ENCODE measurements around the gene PLA2G4F. TPM values are rescaled to one million over a fixed set of nuclear protein-coding genes. Genes with fewer than 3 reads are reported as not detected.

PLA2G4F gene
- total RNA-seq, 2 experiments from 2014 or later: not detected

DNA sequence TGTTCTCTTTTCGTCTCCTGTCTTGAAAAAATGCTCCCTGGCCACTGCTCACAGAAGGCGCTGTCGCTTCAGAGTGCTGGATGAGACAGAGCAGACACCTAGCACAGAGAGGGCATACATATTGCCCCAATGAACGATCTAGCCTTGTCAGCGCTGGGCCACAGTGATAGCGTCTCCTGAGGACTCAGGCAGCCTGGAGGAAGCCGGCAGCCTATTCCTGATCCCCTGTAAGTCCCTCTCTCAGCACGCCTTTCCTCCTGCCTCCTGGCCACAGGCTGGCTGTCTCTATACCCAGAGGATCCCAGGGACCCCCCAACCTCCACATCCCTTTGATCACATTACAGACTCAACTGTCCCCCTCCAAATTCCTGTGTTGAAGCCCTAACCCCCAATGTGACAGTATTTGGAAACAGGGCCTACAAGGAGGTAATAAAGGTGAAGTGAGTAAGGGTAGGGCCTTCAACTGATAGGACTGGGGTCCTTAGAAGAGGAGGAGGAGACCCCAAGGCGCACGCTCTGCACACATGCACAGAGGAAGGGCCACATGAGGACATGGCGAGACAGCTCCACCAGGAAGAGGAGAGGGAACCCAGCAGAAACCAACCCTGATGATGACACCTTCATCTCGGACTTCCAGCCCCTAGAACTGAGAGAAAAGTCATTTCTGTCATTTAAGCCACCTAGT lies 7.5 kb downstream of the PLA2G4F start:
- CTCF ChIA-PET: no interaction called here

DNA sequence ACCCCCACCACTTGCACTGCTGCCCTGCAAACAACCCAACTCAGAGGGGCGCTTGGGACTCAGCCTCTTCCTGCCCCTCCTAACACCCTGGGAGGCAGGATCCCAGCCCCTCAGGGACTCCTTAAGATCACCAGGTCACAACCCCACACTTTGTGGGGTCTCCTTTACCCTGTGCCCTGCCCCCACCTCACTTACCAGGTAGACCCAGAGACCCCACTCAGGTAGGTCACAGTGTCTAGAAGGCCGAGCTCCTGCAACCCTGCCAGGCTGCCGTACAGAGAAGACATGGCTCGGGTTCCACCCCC lies 9.1 kb downstream of the PLA2G4F start:
- Mint-ChIP-seq H3K4me1 (ENCODE audit: low read depth) (no peaks in the 10 kb centered on the region), H3K9me3 (no peaks in the 10 kb centered on the region), H3K27ac (no peak overlapping the region), H3K36me3 (ENCODE audit: low read depth) (no peaks in the 10 kb centered on the region), H3K4me3 (no peak overlapping the region), H3K27me3 (peaks cover 6% of the 10 kb centered on the region)
- intact Hi-C loops (cut with DNase I, micrococcal nuclease): no loop called here
- H3K4me1 ChIP-seq (ENCODE audit: insufficient read depth, low read length): no peaks in the 10 kb centered on the region
- POLR2A ChIA-PET: no interaction called here
- no peaks in the 10 kb centered on the region for H3K9me3 ChIP-seq (ENCODE audit: control insufficient read depth in 1 of 2, insufficient read depth in 1 of 2, low read length in 2 of 2)
- no peak for DNase-seq
- ATAC-seq (ENCODE audit: poor library complexity): no peak
- CTCF ChIA-PET: no interaction called here
- TF ChIP-seq, protein P1, sequence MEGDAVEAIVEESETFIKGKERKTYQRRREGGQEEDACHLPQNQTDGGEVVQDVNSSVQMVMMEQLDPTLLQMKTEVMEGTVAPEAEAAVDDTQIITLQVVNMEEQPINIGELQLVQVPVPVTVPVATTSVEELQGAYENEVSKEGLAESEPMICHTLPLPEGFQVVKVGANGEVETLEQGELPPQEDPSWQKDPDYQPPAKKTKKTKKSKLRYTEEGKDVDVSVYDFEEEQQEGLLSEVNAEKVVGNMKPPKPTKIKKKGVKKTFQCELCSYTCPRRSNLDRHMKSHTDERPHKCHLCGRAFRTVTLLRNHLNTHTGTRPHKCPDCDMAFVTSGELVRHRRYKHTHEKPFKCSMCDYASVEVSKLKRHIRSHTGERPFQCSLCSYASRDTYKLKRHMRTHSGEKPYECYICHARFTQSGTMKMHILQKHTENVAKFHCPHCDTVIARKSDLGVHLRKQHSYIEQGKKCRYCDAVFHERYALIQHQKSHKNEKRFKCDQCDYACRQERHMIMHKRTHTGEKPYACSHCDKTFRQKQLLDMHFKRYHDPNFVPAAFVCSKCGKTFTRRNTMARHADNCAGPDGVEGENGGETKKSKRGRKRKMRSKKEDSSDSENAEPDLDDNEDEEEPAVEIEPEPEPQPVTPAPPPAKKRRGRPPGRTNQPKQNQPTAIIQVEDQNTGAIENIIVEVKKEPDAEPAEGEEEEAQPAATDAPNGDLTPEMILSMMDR (IDR thresholded peaks at IDR 0.05): no peak
- no peaks in the 10 kb centered on the region for H3K36me3 ChIP-seq (ENCODE audit: insufficient read depth, low read length)
- H3K27me3 ChIP-seq (ENCODE audit: control insufficient read depth in 1 of 2, insufficient read depth in 2 of 2, low read length in 2 of 2): no peaks in the 10 kb centered on the region
- no peak overlapping the region for H3K27ac ChIP-seq (ENCODE audit: low read depth in 1 of 2, low read length in 2 of 2)
- no peak overlapping the region for H3K4me3 ChIP-seq (ENCODE audit: low read length)

More for the DNA sequence above, 7.5 kb downstream of the PLA2G4F start:
- Histone ChIP-seq H3K27me3 (ENCODE audit: control insufficient read depth in 1 of 2, insufficient read depth in 2 of 2, low read length in 2 of 2) (no peaks in the 10 kb centered on the region), H3K27ac (ENCODE audit: low read depth in 1 of 2, low read length in 2 of 2) (no peak overlapping the region), H3K4me1 (ENCODE audit: insufficient read depth, low read length) (no peaks in the 10 kb centered on the region), H3K9me3 (ENCODE audit: control insufficient read depth in 1 of 2, insufficient read depth in 1 of 2, low read length in 2 of 2) (no peaks in the 10 kb centered on the region), H3K36me3 (ENCODE audit: insufficient read depth, low read length) (no peaks in the 10 kb centered on the region), H3K4me3 (ENCODE audit: low read length) (no peak overlapping the region)
- no peaks in the 10 kb centered on the region for H3K9me3 Mint-ChIP-seq
- intact Hi-C loops (cut with DNase I, micrococcal nuclease): no loop called here
- TF ChIP-seq, protein P1 (IDR thresholded peaks at IDR 0.05): no peak
- H3K27me3 Mint-ChIP-seq: peaks cover 6% of the 10 kb centered on the region
- H3K4me3 Mint-ChIP-seq: no peak overlapping the region
- DNase-seq: no peak
- POLR2A ChIA-PET: interaction anchor here (0.6 kb wide), 1 partner anchor 535 kb away, joined by 3 read pairs; no protein-coding TSS in a partner anchor
- H3K27ac Mint-ChIP-seq: no peak overlapping the region
- no peaks in the 10 kb centered on the region for H3K36me3 Mint-ChIP-seq (ENCODE audit: low read depth)
- ATAC-seq (ENCODE audit: poor library complexity): no peak
- no peaks in the 10 kb centered on the region for H3K4me1 Mint-ChIP-seq (ENCODE audit: low read depth)

DNA sequence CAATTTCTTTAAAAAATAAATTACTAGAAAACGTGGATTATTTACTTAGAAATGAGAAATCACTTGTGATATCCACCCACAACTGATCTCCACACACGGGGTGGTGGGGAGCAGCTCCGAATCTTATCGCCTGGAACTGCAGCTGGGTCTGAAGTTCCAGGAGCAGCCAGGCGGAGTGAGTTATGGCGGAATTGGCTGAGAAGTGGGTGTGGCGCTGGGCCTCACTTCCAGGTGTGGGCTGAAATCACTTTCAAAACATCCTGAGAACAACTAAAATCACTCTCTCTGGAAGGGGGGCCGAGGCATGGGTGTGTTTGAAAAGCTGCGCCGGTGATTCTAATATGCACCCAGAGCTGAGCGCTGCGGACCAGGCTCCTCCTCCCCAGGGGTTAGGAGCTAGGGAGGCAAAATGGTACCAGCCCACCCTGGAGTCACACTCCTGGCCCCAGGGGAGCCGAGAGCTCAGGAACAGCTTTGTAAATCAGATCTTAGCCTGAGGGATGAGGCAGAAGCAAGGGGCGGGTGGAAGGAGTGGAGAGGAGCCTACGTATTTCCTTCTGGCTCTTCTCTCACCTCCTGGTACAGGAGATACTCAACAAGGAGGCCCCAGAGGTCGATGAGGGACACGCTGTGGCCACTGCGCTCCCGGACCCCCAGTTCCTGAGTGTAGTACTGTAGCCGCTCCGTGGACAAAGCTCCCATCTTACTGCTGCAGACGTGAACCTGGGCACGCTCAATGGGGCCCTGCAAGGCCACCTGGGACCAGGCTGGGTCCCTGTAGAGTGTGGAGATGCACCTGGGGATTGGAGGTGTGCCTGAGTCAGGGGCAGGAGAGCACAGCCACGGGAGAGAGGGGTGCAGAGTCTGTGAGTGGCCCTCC lies 9.6 kb downstream of the PLA2G4F start:
- Histone ChIP-seq H3K36me3 (ENCODE audit: insufficient read depth, low read length) (no peaks in the 10 kb centered on the region), H3K4me3 (ENCODE audit: low read length) (no peak overlapping the region), H3K27me3 (ENCODE audit: control insufficient read depth in 1 of 2, insufficient read depth in 2 of 2, low read length in 2 of 2) (no peaks in the 10 kb centered on the region), H3K27ac (ENCODE audit: low read depth in 1 of 2, low read length in 2 of 2) (no peak overlapping the region), H3K9me3 (ENCODE audit: control insufficient read depth in 1 of 2, insufficient read depth in 1 of 2, low read length in 2 of 2) (no peaks in the 10 kb centered on the region), H3K4me1 (ENCODE audit: insufficient read depth, low read length) (no peaks in the 10 kb centered on the region)
- DNase-seq (no peak), ATAC-seq (ENCODE audit: poor library complexity) (no peak)
- CTCF ChIA-PET: no interaction called here
- peaks cover 6% of the 10 kb centered on the region for H3K27me3 Mint-ChIP-seq
- no peak overlapping the region for H3K27ac Mint-ChIP-seq
- TF ChIP-seq, protein P1 (IDR thresholded peaks at IDR 0.05): no peak
- no peaks in the 10 kb centered on the region for H3K4me1 Mint-ChIP-seq (ENCODE audit: low read depth)
- H3K36me3 Mint-ChIP-seq (ENCODE audit: low read depth): no peaks in the 10 kb centered on the region
- intact Hi-C loops (cut with DNase I, micrococcal nuclease): no loop called here
- POLR2A ChIA-PET: no interaction called here
- no peaks in the 10 kb centered on the region for H3K9me3 Mint-ChIP-seq
- no peak overlapping the region for H3K4me3 Mint-ChIP-seq

Data from CD4-positive, alpha-beta T cell (primary cell).